ENCODE data around the gene TTC12. TPM values are rescaled to one million over a fixed set of nuclear protein-coding genes. Genes with fewer than 3 reads are reported as not detected.

Gene TTC12
- total and polyA plus RNA-seq, 2 donors (not counting 3 experiments of a cell fraction or from before 2014, with no cell fraction given), result 2.2 to 2.9 TPM

DNA sequence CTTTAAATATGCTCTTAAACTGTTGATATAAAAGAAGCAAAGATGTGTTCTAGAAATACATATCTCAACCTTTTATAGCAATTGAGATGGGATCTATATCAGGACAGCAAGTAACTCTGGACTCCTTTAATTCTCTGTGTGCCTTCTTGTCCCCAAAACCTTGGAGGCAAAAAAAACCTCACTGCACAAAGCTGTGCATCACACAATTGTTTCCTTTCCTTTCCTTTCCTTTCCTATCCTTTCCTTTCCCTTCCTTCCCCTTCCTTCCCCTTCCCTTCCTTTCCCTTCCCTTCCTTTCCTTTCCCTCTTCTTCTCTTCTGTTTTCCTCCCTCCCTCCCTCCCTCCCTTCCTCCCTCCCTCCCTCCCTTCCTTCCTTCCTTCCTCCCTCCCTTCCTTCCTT is 9.5 kb upstream of the TTC12 start:
- TF ChIP-seq JUN (IDR thresholded peaks at IDR 0.05; ENCODE audit: borderline replicate concordance, insufficient read depth, insufficient read length, low read depth) (no peak), MYC (IDR thresholded peaks at IDR 0.05; ENCODE audit: low read depth, low read length) (no peak), EZH2 (IDR thresholded peaks at IDR 0.05; ENCODE audit: borderline replicate concordance, low read depth, low read length, severe bottlenecking) (no peak), POLR2A (IDR thresholded peaks at IDR 0.05; ENCODE audit: low read depth, low read length) (no peak), GATA2 (IDR thresholded peaks at IDR 0.05; ENCODE audit: insufficient read depth, insufficient read length, low read depth, low read length) (no peak), FOS (IDR thresholded peaks at IDR 0.05; ENCODE audit: borderline replicate concordance, insufficient read depth, low read length) (no peak), POLR2AphosphoS5 (IDR thresholded peaks at IDR 0.05; ENCODE audit: insufficient read depth, low read depth, low read length) (no peak)
- TF ChIP-seq, protein P1, sequence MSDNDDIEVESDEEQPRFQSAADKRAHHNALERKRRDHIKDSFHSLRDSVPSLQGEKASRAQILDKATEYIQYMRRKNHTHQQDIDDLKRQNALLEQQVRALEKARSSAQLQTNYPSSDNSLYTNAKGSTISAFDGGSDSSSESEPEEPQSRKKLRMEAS (IDR thresholded peaks at IDR 0.05; ENCODE audit: insufficient read depth, insufficient read length), result no peak
- TF ChIP-seq, protein P2, sequence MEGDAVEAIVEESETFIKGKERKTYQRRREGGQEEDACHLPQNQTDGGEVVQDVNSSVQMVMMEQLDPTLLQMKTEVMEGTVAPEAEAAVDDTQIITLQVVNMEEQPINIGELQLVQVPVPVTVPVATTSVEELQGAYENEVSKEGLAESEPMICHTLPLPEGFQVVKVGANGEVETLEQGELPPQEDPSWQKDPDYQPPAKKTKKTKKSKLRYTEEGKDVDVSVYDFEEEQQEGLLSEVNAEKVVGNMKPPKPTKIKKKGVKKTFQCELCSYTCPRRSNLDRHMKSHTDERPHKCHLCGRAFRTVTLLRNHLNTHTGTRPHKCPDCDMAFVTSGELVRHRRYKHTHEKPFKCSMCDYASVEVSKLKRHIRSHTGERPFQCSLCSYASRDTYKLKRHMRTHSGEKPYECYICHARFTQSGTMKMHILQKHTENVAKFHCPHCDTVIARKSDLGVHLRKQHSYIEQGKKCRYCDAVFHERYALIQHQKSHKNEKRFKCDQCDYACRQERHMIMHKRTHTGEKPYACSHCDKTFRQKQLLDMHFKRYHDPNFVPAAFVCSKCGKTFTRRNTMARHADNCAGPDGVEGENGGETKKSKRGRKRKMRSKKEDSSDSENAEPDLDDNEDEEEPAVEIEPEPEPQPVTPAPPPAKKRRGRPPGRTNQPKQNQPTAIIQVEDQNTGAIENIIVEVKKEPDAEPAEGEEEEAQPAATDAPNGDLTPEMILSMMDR (IDR thresholded peaks at IDR 0.05; ENCODE audit: extremely low read depth in 1 of 2, insufficient read depth in 1 of 2, low read depth in 1 of 2, low read length in 2 of 2), result no peak
- H3K4me3 ChIP-seq (replicated peaks in 1 of 3; ENCODE audit: insufficient read depth in 1 of 3, low read depth in 1 of 3, low read length in 3 of 3), result no peak overlapping the region
- no peaks in the 10 kb centered on the region for H3K9me1 ChIP-seq (replicated peaks; ENCODE audit: control insufficient read depth, extremely low read depth, insufficient read depth, low read length)
- FAIRE-seq (no peak), DNase-seq (ENCODE audit: low read depth, low spot score) (no peak)
- intact Hi-C loops (cut with micrococcal nuclease) (loop anchor here (1.0 to 2.0 kb wide), 3 partner anchors 227 to 491 kb away; no protein-coding TSS in a partner anchor), dilution Hi-C loops (cut with MboI; ENCODE audit: extremely low pct_ligation_motif_present, low sequenced_read_pairs) (no loop called here)
- ChIA-PET POLR2A (no interaction called here), CTCF (interaction anchor here (0.9 to 5.1 kb wide), 7 partner anchors 8 to 1085 kb away, joined by 3 to 67 read pairs (median 4); partner anchors contain the start of gene TTC12)
- no peaks in the 10 kb centered on the region for H3K4me1 ChIP-seq (ENCODE audit: control insufficient read depth, extremely low read depth, insufficient read depth, low read length)
- no peak overlapping the region for H2AFZ ChIP-seq (ENCODE audit: low read depth, low read length)
- no peak overlapping the region for H3K4me2 ChIP-seq (ENCODE audit: insufficient read depth, low read length)
- BruUV-seq (replicated peaks), result no TSS peak
- peaks cover 2 to 5% of the 10 kb centered on the region in 2 experiments for H3K27me3 ChIP-seq (ENCODE audit: control insufficient read depth in 2 of 2, insufficient read depth in 2 of 2, low read length in 2 of 2)
- no peaks in the 10 kb centered on the region for H4K20me1 ChIP-seq (replicated peaks; ENCODE audit: control insufficient read depth, extremely low read depth, insufficient read depth, low read length)
- no peak overlapping the region for H3K9ac ChIP-seq (replicated peaks; ENCODE audit: extremely low read depth, insufficient read depth, low read length)
- no peaks in the 10 kb centered on the region for H3K79me2 ChIP-seq (ENCODE audit: control insufficient read depth, insufficient read depth, low read length)
- H3K36me3 ChIP-seq (ENCODE audit: control insufficient read depth in 2 of 2, extremely low read depth in 1 of 2, insufficient read depth in 2 of 2, low read length in 2 of 2), result no peaks in the 10 kb centered on the region
- no peaks in the 10 kb centered on the region for H3K9me3 ChIP-seq (replicated peaks; ENCODE audit: control insufficient read depth, insufficient read depth, low read length)
- H3K27ac ChIP-seq (ENCODE audit: insufficient read depth, low read depth, low read length), result no peak overlapping the region
